ENCODE data around the gene TPBGL.

TPBGL gene, protein sequence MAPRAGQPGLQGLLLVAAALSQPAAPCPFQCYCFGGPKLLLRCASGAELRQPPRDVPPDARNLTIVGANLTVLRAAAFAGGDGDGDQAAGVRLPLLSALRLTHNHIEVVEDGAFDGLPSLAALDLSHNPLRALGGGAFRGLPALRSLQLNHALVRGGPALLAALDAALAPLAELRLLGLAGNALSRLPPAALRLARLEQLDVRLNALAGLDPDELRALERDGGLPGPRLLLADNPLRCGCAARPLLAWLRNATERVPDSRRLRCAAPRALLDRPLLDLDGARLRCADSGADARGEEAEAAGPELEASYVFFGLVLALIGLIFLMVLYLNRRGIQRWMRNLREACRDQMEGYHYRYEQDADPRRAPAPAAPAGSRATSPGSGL

GRCh38 chr11:75240311-75241035 is at the start of gene TPBGL:
Gene TPBGL (plus strand): TSS chr11:75240774. CDS start chr11:75241050, 276 bp downstream.
- no peak for DNase-seq

- no peak for DNase-seq
Observed at GRCh38 chr11:75191330-75191717, 49.2 kb upstream of the TPBGL start.

GRCh38 chr11:75193271-75193670 is 47.3 kb upstream of the TPBGL start:
- DNase-seq: no peak

DNA sequence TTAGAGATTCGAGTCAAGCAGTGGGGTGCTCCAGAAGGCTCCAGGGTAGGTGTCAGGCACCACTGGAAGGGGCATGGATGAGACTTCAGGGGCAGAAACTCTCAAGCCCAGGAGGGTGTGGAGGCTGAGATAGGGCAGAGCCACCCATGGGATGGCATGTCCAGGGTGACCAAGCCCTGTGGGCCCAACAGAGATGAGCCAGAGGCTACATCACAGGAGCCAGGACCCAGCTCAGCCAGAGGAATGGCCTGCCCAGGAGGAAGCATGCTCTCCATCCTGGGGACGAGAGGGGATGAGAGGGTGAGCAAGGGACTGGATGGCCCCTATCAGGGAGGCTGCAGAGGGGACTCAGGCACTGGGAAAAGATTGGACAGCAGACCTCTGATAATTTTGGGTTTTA is 46.9 kb upstream of the TPBGL start:
- DNase-seq: no peak

DNA sequence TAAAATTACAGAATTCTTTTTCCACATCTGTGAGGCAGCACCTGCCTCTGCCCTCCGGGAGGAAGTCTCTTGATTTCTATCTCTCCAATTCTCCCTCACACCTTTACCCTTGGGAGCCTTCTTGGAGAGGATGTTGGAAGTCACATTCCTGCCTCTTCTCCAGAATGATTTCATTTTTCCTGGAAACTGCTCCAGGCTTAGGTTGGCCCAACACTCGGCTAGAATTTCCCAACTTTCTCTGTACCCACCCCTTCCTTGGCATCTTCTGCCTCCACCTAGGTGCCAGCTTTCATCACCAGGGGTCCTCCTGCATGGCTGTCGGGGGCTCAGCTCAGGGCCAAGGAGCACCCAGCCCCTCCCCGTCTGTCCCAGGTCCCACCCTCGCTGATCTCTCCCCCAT is 46.4 kb upstream of the TPBGL start:
- no peak for DNase-seq

- no peak for DNase-seq
Observed at GRCh38 chr11:75195167-75195962, 45.2 kb upstream of the TPBGL start.

DNA sequence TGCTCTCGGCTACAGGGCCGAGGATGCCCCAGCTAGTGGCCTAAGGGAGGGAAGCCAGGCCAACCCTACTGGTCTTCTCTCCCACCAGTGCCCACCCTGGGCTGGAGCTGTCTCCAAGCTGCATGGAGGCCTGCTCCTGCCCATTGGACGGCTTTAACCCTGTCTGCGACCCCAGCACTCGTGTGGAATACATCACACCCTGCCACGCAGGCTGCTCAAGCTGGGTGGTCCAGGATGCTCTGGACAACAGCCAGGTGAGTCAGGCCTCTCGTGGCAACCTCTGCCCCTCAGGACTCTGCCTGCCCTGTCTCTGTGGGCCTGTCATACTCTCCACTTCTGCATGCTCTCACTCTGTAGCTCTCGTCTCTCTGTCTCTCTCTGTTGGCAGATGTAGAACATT is 44.1 kb upstream of the TPBGL start:
- no peak for DNase-seq

DNA sequence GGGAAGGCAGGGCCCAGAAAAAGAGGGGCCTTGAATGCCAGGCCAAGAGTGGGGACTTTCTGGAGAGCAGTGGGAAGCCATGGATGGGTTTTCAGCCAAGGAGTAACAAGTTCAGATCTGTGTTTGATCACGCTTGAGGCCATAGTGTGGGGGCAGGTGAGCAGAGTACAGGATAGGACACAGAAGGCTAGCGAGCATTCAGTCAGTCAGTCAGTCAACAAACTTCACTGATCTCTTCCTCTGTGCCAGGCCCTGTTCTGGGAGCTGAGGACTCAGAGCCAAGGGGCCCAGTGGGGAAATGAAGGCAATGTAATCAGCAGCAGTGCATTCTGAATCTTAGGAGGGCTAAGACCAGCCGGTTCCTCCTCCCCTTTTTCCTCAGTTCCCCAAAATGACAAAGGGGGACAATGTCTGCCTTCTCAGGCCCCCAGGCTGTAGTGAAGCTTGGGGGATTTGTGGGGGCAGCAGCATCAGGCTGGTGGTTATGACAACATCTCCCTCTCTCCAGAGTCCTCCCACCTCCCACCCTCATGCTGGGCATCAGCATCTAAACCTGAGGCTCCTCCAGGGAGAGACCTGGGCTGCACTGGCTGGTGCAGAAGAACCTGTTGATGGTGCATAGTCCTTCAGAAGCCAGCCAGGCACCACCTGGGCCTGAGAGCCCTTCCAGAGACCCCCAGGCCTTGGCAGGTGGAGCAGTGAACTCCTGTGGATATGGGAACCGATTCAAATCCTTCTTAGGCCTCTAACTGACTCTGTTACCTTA is 42.9 kb upstream of the TPBGL start:
- no peak for DNase-seq

- no peak for DNase-seq
Observed at GRCh38 chr11:75198278-75198973, 42.1 kb upstream of the TPBGL start.

DNA sequence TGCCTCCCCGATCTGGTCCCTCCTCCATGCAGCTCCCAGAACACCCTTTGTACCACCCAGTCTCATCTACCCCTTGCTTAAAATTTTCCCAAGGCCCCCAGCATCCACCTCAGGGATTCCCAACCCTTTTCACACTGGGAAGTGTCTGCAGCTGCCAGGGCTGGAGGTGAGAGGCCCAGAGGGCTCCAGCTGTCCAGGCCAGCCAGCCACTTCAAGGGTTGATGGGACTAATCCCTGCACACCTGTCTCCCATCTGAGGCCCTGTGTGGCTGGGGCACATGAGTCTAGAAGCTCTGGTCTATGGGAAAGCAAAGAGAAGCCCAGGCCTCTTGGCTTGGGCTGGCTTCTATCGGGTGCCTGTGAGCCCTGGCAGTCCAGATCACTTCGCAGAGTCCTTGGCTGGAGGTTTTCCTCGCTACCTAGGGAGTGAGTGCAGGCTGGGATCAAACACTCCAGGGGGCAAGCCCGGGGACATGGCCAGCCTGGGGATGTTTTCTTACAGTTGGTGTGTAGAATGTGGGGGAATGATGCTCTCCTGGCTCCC is 41.1 kb upstream of the TPBGL start:
- DNase-seq: no peak

DNA sequence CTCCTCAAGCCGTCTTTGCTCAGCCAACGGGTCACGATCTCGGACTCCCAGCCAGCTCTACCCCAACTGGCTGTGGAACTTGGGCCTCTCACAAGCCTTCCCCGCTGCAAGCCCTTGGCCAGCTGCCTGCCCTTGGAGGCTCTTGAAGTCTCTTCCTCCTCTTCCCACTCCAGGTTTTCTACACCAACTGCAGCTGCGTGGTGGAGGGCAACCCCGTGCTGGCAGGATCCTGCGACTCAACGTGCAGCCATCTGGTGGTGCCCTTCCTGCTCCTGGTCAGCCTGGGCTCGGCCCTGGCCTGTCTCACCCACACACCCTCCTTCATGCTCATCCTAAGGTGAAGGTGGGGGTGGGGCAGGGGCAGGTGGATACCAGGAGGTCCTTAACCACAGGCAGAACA is 40.5 kb upstream of the TPBGL start:
- no peak for DNase-seq

DNA sequence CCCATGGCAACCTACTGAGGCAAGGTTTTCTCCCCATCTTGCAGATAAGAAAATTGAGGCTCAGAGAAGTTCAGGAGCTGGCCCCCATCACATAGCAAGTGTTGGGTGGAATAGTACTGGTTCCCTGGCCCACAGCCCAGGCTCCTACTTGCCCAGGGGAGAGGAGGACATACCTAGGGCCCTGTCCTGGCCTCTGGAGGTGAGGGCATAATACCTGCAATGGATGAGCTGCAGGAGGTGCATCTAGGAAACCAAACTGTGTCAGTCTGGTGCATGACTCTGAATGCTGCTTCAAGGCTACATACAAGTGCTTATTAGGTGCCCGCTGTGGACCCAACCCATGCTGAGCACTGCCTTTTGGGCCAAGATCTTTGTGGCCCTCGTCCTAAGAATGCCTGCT is 40.0 kb upstream of the TPBGL start:
- DNase-seq: no peak

GRCh38 chr11:75201771-75202170 is 38.8 kb upstream of the TPBGL start:
- DNase-seq: no peak

- no peak for DNase-seq
Observed at GRCh38 chr11:75202195-75202594, 38.4 kb upstream of the TPBGL start.

DNA sequence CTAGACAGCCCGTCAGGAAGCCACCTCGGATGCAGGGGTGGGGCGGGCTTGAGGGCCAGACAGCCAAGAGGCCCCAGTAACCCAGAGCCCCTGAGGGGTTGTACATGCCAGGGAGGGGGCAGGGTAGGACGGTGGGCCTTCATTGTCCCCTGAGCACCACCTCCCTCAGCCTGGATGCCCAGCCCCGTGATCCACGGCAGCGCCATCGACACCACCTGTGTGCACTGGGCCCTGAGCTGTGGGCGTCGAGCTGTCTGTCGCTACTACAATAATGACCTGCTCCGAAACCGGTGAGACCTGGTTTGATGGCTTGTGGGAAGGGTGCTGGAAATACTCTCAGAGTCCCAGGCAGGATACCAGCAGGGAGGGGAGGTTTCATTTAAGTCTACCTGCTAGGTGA is 37.4 kb upstream of the TPBGL start:
- no peak for DNase-seq

- no peak for DNase-seq
Observed at GRCh38 chr11:75203641-75204011, 36.9 kb upstream of the TPBGL start.

DNA sequence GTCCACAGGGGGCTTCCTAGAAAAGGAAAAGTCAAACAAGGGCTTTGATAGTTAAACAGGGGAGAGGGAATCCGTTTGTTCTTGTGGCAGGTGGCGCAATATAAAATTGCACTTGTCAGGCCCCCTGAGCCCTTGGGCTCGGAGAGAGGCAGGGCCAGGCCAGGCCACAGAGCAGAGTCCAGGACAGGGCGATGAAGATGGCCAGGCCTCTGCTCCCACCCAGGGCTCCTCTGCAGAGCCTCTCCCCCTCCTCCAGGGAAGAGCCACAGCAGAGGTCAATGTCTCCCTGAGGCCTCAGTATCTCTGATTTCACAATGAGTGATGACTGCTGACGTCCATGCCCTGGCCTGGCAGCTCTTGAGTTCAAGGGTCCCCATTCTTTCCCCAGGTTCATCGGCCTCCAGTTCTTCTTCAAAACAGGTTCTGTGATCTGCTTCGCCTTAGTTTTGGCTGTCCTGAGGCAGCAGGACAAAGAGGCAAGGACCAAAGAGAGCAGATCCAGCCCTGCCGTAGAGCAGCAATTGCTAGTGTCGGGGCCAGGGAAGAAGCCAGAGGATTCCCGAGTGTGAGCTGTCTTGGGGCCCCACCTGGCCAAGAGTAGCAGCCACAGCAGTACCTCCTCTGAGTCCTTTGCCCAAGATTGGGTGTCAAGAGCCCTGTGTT is 36.4 kb upstream of the TPBGL start:
- DNase-seq: no peak

GRCh38 chr11:75204685-75205563 is 35.6 kb upstream of the TPBGL start:
- peak; percentile 68 for DNase-seq

DNA sequence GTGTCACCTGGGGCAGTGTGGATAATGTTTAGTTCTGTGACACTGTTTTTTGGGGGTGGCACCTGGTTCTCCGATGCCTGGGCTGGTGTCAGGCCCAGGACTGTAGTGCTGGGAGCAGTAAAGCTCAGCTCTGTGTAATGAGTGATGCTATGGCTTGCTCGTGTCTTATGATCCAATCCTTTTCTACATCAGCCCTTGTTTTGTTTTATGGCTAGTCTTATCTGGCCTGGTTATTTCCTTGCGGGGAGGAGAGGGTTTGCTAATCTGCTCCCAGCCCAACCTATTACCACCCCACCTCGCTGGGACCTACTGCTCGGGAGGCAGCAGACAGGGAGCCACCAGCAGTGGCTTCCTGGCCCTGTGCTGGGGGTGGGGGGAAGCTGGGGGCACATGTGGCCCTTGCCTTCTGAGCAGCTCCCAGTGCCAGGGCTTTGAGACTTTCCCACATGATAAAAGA is 35.0 kb upstream of the TPBGL start:
- no peak for DNase-seq

DNA sequence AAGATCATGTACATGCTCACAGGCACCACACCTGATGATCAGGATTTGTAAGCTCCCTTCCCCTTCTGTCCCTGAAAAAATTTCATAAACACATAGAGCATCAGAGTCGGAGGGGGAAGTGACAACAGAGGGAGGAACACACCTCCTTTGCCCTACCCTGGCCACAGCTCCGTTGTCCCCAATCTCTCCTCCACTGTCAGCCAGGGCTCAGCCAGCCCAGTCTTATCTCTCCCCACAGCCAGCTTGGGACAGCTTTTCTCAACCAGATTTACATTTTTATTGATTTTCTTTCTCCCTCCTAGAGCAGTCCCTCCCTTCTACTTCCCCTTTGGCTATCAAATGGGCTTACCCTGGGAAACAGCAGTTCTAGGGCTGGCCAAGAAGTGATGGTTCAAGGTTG is 32.1 kb upstream of the TPBGL start:
- DNase-seq: no peak
